Activated CD8-positive, alpha-beta memory T cell treated with anti-CD3 and anti-CD28 coated beads for 1 hour (primary cell): ENCODE results near the gene RXRA.

Source experiments
- DNase-seq, 2 donors: peaks; one replicate each; pipeline ENCODE4 v3.0.0-alpha.2; 2020; ENCODE audit warnings: low read depth in 1 of 2; ENCODE audit errors: extremely low read depth in 1 of 2

RXRA gene

GRCh38 chr9:134442085-134442474 is 115.8 kb downstream of the RXRA start:
- no peak for DNase-seq

GRCh38 chr9:134442486-134443173 is 116.4 kb downstream of the RXRA start:
- DNase-seq, result no peak

- peak; percentile 78 to 80 for DNase-seq
Measured at GRCh38 chr9:134443174-134444037, 117.2 kb downstream of the RXRA start.

- DNase-seq, result no peak
Measured at GRCh38 chr9:134444038-134444315, 117.7 kb downstream of the RXRA start.

- DNase-seq, result no peak
Measured at GRCh38 chr9:134445000-134445399, 118.7 kb downstream of the RXRA start.

- DNase-seq, result peak; percentile 63 to 64
Measured at GRCh38 chr9:134449180-134449916, 123.1 kb downstream of the RXRA start.

GRCh38 chr9:134451700-134452458 is 125.6 kb downstream of the RXRA start:
- no peak for DNase-seq

- DNase-seq, result no peak
Measured at GRCh38 chr9:134452728-134453127, 126.5 kb downstream of the RXRA start.

- DNase-seq, result no peak
Measured at GRCh38 chr9:134453776-134454475, 127.7 kb downstream of the RXRA start.

- DNase-seq, result no peak
Measured at GRCh38 chr9:134454476-134454857, 128.2 kb downstream of the RXRA start.

- no peak for DNase-seq
Measured at GRCh38 chr9:134455021-134455471, 128.8 kb downstream of the RXRA start.

- DNase-seq, result no peak
Measured at GRCh38 chr9:134455537-134455933, 129.3 kb downstream of the RXRA start.

GRCh38 chr9:134455934-134456755 is 129.9 kb downstream of the RXRA start:
- DNase-seq, result peak; percentile 54 to 59

- no peak for DNase-seq
Measured at GRCh38 chr9:134456756-134457305, 130.6 kb downstream of the RXRA start.

GRCh38 chr9:134457321-134458206 is 131.3 kb downstream of the RXRA start:
- no peak for DNase-seq

GRCh38 chr9:134458207-134459108 is 132.2 kb downstream of the RXRA start:
- DNase-seq, result no peak

GRCh38 chr9:134459164-134459563 is 132.9 kb downstream of the RXRA start:
- DNase-seq, result no peak
